GM19043 (cell line): Measurements from ENCODE around the gene SLC17A7.

Experiments
- ATAC-seq: cut with Tn5 transposase; IDR thresholded peaks from one replicate; pipeline ENCODE4 v1.9.1; 2021; ENCODE audit warnings: low read depth; ENCODE audit not compliant: unreplicated experiment

The SLC17A7 gene

DNA sequence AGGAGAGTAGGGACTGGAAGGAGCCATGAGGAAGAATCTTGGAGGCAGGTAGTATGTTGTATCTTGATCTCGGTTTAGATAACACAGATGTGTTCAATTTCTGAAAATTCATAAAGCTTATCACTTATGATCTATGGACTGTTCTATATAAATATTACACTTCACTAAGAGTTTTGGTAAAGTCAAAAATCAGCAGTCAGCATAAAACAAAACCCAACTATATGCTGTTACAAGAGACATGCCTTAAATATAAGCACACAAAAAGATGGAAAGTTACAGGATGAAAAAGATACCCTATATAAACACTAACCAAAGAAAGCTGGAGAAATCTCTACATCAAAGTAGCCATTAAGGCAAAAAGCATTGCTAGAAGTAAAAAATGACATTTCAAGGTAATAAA is 57.7 kb downstream of the SLC17A7 start:
- no peak for ATAC-seq

DNA sequence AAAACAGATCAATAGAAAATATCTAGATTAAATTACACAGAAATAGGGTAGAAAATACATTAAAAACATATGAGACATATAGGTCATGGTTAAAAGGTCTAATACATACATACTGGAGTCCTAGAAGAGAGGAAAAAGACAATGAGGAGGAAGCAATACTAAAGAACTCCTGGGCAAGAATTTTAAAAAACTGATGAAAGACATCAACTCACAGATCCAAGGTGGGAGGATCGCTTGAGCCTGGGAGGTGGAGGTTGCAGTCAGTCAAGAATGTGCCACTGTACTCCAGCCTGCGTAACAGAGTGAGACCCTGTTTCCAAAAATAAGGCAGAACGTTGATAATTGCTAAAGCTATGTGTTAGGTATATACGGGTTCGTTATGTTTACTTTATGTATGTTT is 58.7 kb downstream of the SLC17A7 start:
- no peak for ATAC-seq

DNA sequence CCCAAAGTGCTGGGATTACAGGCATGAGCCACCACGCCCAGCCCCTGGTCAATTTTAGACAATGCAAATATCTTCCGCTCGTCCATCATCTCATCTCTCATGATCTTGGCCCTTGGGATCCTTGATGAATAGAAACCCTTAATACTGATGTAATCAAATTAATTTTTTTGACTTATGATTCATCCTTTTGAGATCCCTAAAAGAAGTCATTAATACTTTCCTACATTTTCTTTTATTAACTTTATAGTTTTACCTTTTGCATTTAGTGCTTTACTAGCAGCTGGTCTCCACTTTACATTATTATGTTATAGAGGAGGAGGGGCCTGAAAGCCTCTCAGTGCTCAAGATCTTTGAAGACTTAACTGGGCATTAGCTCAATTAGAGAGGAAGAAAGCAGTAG is 60.9 kb downstream of the SLC17A7 start:
- no peak for ATAC-seq
